Neural cell (in vitro differentiated cells): ENCODE data around the gene ZKSCAN1. TPM values are rescaled to one million over a fixed set of nuclear protein-coding genes. Genes with fewer than 3 reads are reported as not detected.
"Not testable (repeated sequence)": the region's sequence is repeated elsewhere in the genome, so short reads cannot be mapped to it uniquely, and the experiment has no call there.

Source experiments
- H2AFZ ChIP-seq: fragments of 200-600, 300-800 bp; sonication (generic), shearing (Covaris generic); 2 replicates; pipeline ENCODE4 v1.6.0; 2014; ENCODE audit warnings: low read depth, mild to moderate bottlenecking, antibody characterized with exemption, low read length, moderate library complexity
- H3F3A ChIP-seq: fragments of 200-600 bp; shearing (Covaris generic); 2 replicates; pipeline ENCODE4 v1.6.1; 2016; ENCODE audit warnings: mild to moderate bottlenecking, moderate library complexity, mixed read lengths, antibody characterized with exemption, low read length; ENCODE audit not compliant: insufficient read depth, poor library complexity, severe bottlenecking
- H3K27ac ChIP-seq: fragments of 200-600, 300-800 bp; sonication (generic), shearing (Covaris generic); 2 replicates; pipeline ENCODE4 v1.5.1; 2014; ENCODE audit warnings: mild to moderate bottlenecking, low read length, moderate library complexity
- H3K27me3 ChIP-seq: fragments of 300-800, 200-600 bp; sonication (generic), shearing (Covaris generic); 2 replicates; pipeline ENCODE4 v1.6.0; 2014; ENCODE audit warnings: mild to moderate bottlenecking, low read depth, low read length, moderate library complexity; ENCODE audit not compliant: insufficient read depth
- H3K36me3 ChIP-seq: fragments of 300-800, 200-600 bp; sonication (generic), shearing (Covaris generic); 2 replicates; pipeline ENCODE4 v1.5.1; 2014; ENCODE audit warnings: mild to moderate bottlenecking, antibody characterized with exemption, low read length, moderate library complexity; ENCODE audit not compliant: insufficient read depth
- H3K4me2 ChIP-seq: fragments of 300-800, 200-600 bp; sonication (generic), shearing (Covaris generic); 2 replicates; pipeline ENCODE4 v1.6.0; 2014; ENCODE audit warnings: mild to moderate bottlenecking, low read length
- H3K4me3 ChIP-seq: fragments of 300-800, 200-600 bp; sonication (generic), shearing (Covaris generic); 2 replicates; pipeline ENCODE4 v1.5.1; 2014; ENCODE audit warnings: mild to moderate bottlenecking, low read length, moderate library complexity
- H3K79me2 ChIP-seq: fragments of 200-600 bp; shearing (Covaris generic); replicated peaks from 2 replicates; pipeline ENCODE4 v1.6.0; 2014; ENCODE audit warnings: mild to moderate bottlenecking, low read length, moderate library complexity; ENCODE audit not compliant: insufficient read depth
- H3K9ac ChIP-seq: fragments of 300-800, 200-600 bp; sonication (generic), shearing (Covaris generic); 2 replicates; pipeline ENCODE4 v1.6.1; 2016; ENCODE audit warnings: mild to moderate bottlenecking, low read length, mixed read lengths
- H3K9me2 ChIP-seq: fragments of 200-600 bp; shearing (Covaris generic); 2 replicates; pipeline ENCODE4 v1.6.1; 2016; ENCODE audit warnings: mild to moderate bottlenecking, low read length, mixed read lengths; ENCODE audit not compliant: insufficient read depth
- H3K9me3 ChIP-seq: fragments of 200-600, 300-800 bp; sonication (generic), shearing (Covaris generic); 2 replicates; pipeline ENCODE4 v1.6.1; 2016; ENCODE audit warnings: mild to moderate bottlenecking, mixed run types, low read length, moderate library complexity, mixed read lengths
- H4K20me1 ChIP-seq: fragments of 200-600 bp; shearing (Covaris generic); 2 replicates; pipeline ENCODE4 v1.6.1; 2016; ENCODE audit warnings: mild to moderate bottlenecking, mixed run types; ENCODE audit not compliant: insufficient read depth
- EP300 ChIP-seq: fragments of 450-650 bp; conservative IDR thresholded peaks from 2 replicates; pipeline ENCODE4 v1.6.1; 2014; ENCODE audit warnings: antibody characterized with exemption, mild to moderate bottlenecking, moderate library complexity; ENCODE audit not compliant: poor library complexity, severe bottlenecking
- EZH2 ChIP-seq: fragments of 200-600, 300-800 bp; shearing (Covaris generic), sonication (generic); IDR thresholded peaks from 2 replicates; pipeline ENCODE4 v1.6.1; 2014; ENCODE audit warnings: antibody characterized with exemption, low read length, borderline replicate concordance, mild to moderate bottlenecking; ENCODE audit not compliant: insufficient read depth, poor library complexity, severe bottlenecking
- MXI1 ChIP-seq: fragments of 450-650 bp; conservative IDR thresholded peaks from 2 replicates; pipeline ENCODE4 v1.6.1; 2014; ENCODE audit warnings: antibody characterized with exemption, mild to moderate bottlenecking; ENCODE audit not compliant: poor library complexity, severe bottlenecking
- POLR2AphosphoS5 ChIP-seq: IDR thresholded peaks from 2 replicates; pipeline ENCODE4 v1.6.1; 2012
- RAD21 ChIP-seq: fragments of 450-650 bp; conservative IDR thresholded peaks from 2 replicates; pipeline ENCODE4 v1.6.1; 2014; ENCODE audit warnings: antibody characterized with exemption, mild to moderate bottlenecking, moderate library complexity
- SMC3 ChIP-seq: fragments of 450-650 bp; conservative IDR thresholded peaks from 2 replicates; pipeline ENCODE4 v1.6.1; 2014; ENCODE audit warnings: antibody characterized with exemption, mild to moderate bottlenecking, moderate library complexity; ENCODE audit not compliant: poor library complexity
- TAF1 ChIP-seq: IDR thresholded peaks from 2 replicates; pipeline ENCODE4 v1.6.1; 2012; ENCODE audit warnings: low read depth
- polyA plus RNA-seq: library from polyadenylated mRNA; depleted of rRNA; stranded (reverse); fragments of >200 nt; gene quantifications from 2 replicates; pipeline ENCODE4 v1.2.3, GENCODE V29; 2014
- TF ChIP-seq, protein P1 (sequence below): fragments of 450-650 bp; IDR thresholded peaks from 2 replicates; pipeline ENCODE4 v1.5.1; 2014; ENCODE audit warnings: antibody characterized with exemption, mild to moderate bottlenecking, moderate library complexity; ENCODE audit not compliant: poor library complexity, severe bottlenecking
- TF ChIP-seq, protein P2 (sequence below): IDR thresholded peaks from 2 replicates; pipeline ENCODE4 v1.6.1; 2012; ENCODE audit warnings: borderline replicate concordance

Gene ZKSCAN1
- polyA plus RNA-seq, 1 donor from 2014 or later, result 26.6 TPM

GRCh38 chr7:100008525-100008924, 6.9 kb upstream of the ZKSCAN1 start:
- H3K27ac ChIP-seq, result no peak overlapping the region
- TF ChIP-seq POLR2AphosphoS5, result no peak
- TF ChIP-seq, protein P1, sequence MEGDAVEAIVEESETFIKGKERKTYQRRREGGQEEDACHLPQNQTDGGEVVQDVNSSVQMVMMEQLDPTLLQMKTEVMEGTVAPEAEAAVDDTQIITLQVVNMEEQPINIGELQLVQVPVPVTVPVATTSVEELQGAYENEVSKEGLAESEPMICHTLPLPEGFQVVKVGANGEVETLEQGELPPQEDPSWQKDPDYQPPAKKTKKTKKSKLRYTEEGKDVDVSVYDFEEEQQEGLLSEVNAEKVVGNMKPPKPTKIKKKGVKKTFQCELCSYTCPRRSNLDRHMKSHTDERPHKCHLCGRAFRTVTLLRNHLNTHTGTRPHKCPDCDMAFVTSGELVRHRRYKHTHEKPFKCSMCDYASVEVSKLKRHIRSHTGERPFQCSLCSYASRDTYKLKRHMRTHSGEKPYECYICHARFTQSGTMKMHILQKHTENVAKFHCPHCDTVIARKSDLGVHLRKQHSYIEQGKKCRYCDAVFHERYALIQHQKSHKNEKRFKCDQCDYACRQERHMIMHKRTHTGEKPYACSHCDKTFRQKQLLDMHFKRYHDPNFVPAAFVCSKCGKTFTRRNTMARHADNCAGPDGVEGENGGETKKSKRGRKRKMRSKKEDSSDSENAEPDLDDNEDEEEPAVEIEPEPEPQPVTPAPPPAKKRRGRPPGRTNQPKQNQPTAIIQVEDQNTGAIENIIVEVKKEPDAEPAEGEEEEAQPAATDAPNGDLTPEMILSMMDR, result no peak
- TF ChIP-seq EP300, result no peak
- TF ChIP-seq SMC3, result no peak
- no peak for TF ChIP-seq TAF1
- no peak for TF ChIP-seq RAD21
- TF ChIP-seq, protein P2, sequence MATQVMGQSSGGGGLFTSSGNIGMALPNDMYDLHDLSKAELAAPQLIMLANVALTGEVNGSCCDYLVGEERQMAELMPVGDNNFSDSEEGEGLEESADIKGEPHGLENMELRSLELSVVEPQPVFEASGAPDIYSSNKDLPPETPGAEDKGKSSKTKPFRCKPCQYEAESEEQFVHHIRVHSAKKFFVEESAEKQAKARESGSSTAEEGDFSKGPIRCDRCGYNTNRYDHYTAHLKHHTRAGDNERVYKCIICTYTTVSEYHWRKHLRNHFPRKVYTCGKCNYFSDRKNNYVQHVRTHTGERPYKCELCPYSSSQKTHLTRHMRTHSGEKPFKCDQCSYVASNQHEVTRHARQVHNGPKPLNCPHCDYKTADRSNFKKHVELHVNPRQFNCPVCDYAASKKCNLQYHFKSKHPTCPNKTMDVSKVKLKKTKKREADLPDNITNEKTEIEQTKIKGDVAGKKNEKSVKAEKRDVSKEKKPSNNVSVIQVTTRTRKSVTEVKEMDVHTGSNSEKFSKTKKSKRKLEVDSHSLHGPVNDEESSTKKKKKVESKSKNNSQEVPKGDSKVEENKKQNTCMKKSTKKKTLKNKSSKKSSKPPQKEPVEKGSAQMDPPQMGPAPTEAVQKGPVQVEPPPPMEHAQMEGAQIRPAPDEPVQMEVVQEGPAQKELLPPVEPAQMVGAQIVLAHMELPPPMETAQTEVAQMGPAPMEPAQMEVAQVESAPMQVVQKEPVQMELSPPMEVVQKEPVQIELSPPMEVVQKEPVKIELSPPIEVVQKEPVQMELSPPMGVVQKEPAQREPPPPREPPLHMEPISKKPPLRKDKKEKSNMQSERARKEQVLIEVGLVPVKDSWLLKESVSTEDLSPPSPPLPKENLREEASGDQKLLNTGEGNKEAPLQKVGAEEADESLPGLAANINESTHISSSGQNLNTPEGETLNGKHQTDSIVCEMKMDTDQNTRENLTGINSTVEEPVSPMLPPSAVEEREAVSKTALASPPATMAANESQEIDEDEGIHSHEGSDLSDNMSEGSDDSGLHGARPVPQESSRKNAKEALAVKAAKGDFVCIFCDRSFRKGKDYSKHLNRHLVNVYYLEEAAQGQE, result no peak
- TF ChIP-seq EZH2, result no peak
- no peak for TF ChIP-seq MXI1

GRCh38 chr7:100009952-100010351, 5.4 kb upstream of the ZKSCAN1 start:
- H3K9me2 ChIP-seq, H3F3A ChIP-seq, H3K79me2 ChIP-seq, H3K9me3 ChIP-seq, H3K4me3 ChIP-seq, H2AFZ ChIP-seq, H3K9ac ChIP-seq, H3K27me3 ChIP-seq, H3K36me3 ChIP-seq, H4K20me1 ChIP-seq, H3K4me2 ChIP-seq, H3K27ac ChIP-seq: not testable (repeated sequence)

More at GRCh38 chr7:100008525-100008924, 6.9 kb upstream of the ZKSCAN1 start:
- Histone ChIP-seq H3K9me2 (no peaks in the 10 kb centered on the region), H3K4me2 (no peak overlapping the region), H3F3A (no peaks in the 10 kb centered on the region), H3K27me3 (no peaks in the 10 kb centered on the region), H3K4me3 (no peak overlapping the region), H3K79me2 (no peaks in the 10 kb centered on the region), H4K20me1 (no peaks in the 10 kb centered on the region), H3K9me3 (no peaks in the 10 kb centered on the region), H2AFZ (no peak overlapping the region), H3K36me3 (no peaks in the 10 kb centered on the region), H3K9ac (no peak overlapping the region)

GRCh38 chr7:100010901-100011300, 4.5 kb upstream of the ZKSCAN1 start:
- Histone ChIP-seq H3F3A (no peaks in the 10 kb centered on the region), H3K9me2 (no peaks in the 10 kb centered on the region), H3K9me3 (no peaks in the 10 kb centered on the region), H4K20me1 (no peaks in the 10 kb centered on the region), H3K27me3 (no peaks in the 10 kb centered on the region), H2AFZ (no peak overlapping the region), H3K4me3 (no peak overlapping the region), H3K27ac (no peak overlapping the region), H3K36me3 (no peaks in the 10 kb centered on the region), H3K79me2 (peaks cover 3% of the 10 kb centered on the region), H3K4me2 (no peak overlapping the region), H3K9ac (no peak overlapping the region)
- TF ChIP-seq EZH2 (no peak), TAF1 (no peak), RAD21 (no peak), EP300 (no peak), POLR2AphosphoS5 (no peak), SMC3 (no peak), MXI1 (no peak)
- TF ChIP-seq, protein P2, result no peak
- TF ChIP-seq, protein P1, result no peak
